NCI-H2171 (cell line): ENCODE measurements around the gene KLF13.

ENCODE experiments used
- DNase-seq: peaks from one replicate; lab custom pipeline; 2025; lab: John Stamatoyannopoulos, UW

KLF13 gene

GRCh38 chr15:31362886-31363285, 36.3 kb downstream of the KLF13 start:
- DNase-seq = no peak

GRCh38 chr15:31364301-31365031, 37.8 kb downstream of the KLF13 start:
- no peak for DNase-seq

GRCh38 chr15:31365032-31365654, 38.5 kb downstream of the KLF13 start:
- DNase-seq = no peak

GRCh38 chr15:31365655-31366127, 39.1 kb downstream of the KLF13 start:
- DNase-seq = no peak

- DNase-seq = no peak
Measured at GRCh38 chr15:31366169-31366734, 39.6 kb downstream of the KLF13 start.

DNA sequence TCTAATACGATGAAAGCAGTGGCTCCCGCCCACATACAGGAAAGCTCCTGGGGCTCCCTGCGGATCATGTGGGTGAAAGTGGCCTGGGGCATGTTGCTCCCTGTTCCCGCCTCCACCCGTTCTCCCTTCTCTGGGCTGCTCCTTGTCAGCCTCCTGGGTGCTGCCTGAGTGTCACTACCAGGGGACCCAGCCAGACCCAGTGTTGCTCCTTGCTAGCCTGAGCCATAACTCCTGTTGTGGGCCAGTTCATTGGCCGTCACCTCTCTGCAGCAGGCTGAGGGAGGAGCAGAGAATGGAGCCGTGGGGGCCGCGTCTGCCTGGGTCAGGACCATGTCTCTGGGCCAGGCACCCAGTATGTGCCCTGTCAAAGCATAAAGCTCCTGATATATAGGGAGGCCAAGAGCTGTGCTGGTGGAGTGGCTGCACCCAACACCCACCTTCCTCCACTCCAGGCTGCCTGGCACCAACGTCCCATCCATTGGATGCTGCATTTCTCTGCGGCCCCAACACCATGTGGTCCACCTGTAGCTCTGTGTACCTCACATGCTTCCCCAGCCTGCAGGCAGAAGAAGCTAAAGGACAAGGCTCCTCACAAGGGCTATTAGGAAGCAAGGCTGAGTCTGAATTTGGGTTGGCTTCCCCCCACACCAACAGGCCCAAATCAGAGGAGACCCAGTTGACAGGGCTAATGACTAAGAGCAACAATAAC, 40.5 kb downstream of the KLF13 start:
- DNase-seq = no peak

- no peak for DNase-seq
Measured at GRCh38 chr15:31367730-31368344, 41.2 kb downstream of the KLF13 start.

DNA sequence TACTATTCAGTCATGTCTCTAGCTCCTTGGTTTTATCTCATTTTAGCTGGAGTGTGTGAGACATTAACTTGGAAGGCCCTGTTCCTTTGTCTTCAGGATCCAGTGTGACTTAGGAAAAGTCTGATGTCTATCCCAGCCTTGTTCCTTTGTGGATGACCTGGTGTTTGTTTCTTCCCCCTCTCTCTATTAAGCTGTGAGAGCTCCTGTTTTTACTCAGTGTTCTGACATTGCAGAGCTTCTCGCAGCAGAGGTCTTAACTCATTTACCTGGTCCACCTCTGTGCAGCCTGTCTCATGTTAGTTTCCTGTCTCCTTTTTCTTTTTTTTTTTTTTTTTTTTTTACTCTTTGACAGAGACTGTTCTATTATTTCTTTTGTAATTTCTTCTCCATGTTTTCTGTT, 43.1 kb downstream of the KLF13 start:
- DNase-seq = no peak

DNA sequence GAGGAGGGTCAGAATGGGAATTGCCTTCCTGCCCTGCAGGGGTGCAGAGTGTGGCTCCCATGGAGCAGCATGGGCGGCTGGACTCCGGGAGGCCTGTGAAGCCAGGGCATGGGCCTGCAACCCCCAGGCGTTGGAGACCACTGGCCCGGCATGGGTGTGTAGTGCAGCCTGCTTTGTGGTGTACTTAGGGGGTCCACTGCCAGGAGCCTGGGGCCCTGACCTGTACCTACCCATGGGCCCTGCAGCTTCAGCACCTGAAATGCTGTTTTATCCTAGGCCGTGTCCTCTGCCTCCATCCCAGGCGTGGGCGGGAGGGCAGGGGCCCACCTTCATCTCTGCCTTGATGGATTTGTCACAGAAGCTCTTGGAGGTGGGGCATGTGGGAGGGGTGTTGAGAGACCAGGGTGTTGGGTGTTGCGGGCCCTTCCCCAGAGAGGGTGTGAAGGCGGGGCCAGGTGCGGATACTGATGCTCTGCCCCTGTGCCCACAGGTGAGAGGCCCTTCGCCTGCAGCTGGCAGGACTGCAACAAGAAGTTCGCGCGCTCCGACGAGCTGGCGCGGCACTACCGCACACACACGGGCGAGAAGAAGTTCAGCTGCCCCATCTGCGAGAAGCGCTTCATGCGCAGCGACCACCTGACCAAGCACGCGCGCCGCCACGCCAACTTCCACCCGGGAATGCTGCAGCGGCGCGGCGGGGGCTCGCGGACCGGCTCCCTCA, 45.0 kb downstream of the KLF13 start:
- DNase-seq = no peak

DNA sequence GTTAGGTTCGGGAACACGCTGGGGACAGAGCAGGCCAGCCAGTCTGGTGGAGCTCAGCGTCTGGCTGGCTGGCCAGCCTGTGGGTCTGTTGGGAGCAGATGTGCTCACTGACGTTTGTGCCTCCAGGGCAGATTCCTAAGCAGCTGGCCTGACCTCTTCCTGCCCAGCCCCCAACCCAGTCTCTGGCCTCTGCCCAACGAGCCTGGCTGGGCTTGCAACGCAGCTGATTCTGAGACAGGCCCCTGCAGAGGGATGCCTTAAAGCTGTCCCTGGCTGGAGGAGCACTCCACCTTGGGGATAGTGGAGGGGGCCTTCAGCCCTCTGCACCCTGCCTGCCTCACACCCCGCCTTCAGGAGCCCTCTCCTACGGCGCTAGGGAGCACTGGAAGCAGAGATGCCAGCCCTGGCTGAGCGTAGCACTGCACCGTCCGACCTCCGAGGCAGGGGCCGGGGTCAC, 46.0 kb downstream of the KLF13 start:
- DNase-seq = no peak

DNA sequence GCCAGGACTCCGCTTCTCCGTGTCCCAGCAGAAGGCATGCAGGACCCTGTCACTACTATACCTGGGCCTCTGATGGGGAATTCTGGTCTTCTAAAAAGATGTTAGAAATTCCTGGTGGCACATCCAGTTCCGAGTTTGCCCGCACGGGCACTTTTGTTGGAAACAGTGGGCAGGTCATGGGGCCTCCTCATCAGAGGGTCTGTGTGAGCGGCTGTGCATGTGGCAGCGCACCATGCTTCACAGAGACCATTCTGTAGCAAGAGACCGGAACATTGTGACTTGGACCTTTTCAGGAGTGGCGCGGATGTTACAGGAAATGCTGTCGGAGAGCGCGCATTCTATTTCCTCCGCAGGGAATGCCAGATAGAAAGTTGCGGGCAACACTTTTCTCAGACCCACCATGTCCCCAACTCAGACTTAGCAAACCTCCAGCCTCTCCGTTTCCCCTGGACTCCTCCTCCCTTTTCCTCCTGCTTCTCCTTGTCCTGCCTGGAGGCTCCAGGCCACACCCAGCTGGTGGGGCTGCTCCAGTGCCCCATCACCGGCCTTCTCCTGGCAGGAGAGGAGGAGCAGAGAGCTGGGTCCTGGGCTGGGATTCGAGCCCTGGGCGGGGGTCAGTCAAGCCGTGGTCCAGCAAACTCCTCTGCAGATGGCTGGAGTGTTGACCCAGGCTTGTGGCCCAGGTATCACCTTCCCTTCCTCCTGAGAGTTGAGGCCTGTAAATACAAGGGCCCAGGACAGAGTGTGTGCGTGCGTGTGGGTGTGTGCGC, 46.6 kb downstream of the KLF13 start:
- no peak for DNase-seq

- no peak for DNase-seq
Measured at GRCh38 chr15:31373970-31374369, 47.3 kb downstream of the KLF13 start.

DNA sequence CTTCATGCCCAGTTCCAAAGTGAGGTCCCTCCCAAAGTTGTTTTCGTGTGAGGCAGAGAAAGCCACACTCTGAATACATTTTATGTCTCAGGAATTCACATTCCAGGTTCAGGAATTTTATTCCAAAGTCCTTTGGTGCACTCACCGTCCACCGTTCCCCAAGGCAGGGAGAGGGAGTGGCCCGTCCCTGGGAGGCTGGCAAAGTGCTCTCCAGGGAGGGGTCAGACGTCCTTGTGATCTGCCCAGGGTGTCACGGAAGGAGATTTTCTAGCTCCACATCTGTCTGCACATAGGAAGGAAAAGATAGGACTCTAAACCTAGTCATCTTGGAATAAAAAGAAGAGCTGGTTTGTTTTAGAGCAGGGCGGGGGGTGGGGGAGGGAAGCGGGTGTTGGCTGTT, 47.9 kb downstream of the KLF13 start:
- DNase-seq = no peak

DNA sequence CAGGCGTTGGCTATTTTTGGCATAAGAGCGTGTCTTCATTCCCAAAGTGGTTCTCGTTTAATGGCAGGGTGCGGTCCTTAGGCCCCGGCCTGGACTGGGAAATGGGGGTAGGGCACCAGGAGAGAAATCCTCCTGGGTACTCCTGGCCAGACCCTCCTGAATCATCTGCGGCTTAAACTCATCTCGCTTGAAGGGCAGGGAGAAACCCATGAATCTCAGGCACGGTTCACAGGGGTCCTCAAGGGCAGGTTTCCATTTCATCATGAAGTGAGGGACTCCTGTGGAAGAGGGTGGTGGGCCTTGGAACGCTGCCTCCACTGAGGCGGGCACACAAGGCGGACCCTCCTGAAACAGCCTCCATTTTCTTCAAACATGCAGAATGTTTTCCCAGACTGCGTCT, 48.4 kb downstream of the KLF13 start:
- DNase-seq = no peak

DNA sequence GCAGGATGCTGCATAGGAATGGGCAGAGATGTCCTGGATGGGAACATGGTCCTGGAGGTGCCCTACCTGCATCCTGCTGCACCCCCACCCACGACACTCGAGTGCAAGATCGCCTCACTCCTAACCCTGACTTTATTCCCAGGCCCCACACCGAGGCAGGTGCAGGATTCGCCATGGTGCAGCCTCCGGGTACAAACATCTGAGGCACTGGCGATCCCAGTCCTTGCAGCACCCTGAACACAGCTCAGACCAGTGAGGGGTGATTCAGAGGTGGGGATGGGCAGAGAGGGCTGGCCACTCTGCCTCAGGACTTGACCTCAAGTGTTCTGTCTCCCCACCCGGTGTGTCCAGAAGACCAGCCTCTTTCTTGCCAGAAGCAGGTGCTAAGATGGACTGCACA, 49.1 kb downstream of the KLF13 start:
- no peak for DNase-seq

DNA sequence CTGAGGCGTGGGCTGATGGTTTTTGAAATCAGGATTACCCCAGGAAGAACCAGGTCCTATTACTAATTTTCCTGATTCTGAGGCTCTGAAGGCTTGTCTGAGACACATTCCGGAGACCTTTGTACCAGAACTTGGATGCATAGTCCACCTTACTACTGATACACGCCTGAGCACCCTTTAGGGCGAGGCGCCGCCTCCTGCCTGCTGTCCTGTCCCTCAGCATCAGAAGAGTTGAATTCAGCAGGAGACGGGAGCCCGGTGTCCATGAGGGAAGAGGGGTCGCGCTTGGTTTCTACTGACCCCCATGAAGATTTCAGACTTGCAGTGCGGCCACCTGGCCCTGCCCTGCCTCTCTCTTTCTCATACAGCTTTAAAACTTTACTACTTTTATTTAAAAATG, 49.9 kb downstream of the KLF13 start:
- DNase-seq = no peak

DNA sequence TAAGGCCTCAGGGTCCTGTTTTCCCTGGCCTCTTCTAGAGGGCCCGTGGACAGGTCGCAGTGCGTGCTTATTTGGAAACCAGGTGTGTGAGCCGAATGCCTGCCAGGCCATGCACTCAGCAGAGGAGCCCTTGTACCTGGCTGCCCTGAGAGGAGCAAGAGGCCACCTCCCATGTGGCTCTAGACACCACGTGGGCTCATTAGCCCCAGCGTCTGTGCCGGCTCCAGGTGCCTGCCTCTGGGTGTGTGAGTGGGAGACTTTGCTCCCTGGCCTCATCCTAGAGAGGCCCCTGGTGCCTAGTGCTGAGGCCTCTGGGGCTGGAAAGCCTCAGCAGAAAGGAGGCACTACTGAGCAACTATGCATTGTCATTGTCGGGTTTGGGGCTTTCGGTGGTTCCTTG, 50.4 kb downstream of the KLF13 start:
- DNase-seq = no peak

DNA sequence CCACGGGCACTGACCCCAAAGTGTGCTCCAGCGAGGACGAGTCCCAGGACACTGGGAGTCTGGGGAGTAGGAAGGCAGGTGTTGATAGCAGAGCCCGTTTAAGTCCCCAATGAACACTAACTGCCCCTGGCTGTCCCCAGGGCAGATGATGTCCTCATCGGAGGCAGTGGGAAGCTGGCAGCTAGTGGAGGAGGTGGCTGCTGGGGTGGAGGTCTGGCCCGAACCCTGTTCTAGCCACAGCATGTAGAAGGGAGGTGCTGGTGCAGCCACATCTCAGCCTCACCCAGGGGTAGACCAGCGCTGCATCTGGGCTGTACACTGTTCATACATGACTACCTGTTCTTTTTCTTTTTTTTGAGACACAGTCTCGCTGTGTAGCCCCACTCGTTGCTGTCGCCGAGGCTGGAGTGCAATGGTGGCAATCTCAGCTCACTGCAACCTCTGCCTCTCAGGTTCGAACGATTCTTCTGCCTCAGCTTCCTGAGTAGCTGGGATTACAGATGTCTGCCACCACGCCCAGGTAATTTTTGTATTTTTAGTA, 51.8 kb downstream of the KLF13 start:
- DNase-seq = no peak

DNA sequence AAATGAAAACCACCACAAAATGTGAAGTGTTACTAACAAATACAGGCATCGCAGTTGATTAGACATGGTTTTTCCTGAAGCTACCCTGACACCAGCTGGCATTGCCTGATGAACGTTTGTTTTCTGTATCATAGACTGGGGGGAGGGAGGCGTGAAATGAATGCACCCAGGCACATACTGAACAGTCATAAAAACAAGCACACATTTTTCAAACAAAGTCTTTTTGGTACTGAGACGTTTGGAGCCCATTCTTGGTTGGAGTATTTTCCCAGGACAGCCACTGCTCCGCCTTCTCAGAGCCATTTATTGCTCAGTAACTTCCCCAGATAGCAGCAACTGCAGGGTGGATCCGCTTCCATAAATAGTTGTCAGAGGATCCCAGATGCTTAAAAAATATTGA, 52.4 kb downstream of the KLF13 start:
- peak; percentile 59 for DNase-seq

DNA sequence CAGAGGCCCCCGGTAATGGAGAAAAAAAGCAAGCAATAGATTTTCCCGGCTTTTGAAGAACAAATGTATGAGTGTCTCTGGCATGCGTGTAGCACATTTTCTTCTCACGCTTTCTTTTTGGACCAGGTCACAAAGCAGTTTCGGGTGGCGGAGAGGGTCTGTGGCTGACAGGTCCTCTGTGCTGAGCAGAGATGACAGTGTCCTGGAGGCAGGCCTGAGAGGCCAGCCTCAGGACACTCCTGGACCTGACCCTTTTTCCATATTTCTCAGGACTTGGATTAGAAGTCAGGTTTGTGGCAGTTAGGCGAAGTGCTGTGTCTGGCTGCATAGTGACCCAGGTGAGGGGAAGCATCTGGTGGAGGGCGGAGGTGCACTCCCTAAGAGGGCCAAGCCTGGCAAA, 52.9 kb downstream of the KLF13 start:
- DNase-seq = no peak
